IMR-90 (cell line): ENCODE data around the gene NPAS3.

Experiments
- CEBPB ChIP-seq: IDR thresholded peaks from 2 replicates; pipeline ENCODE4 v1.6.1; 2012; ENCODE audit warnings: low read depth, low read length, improper control_type of control experiment
- TF ChIP-seq, protein P1 (sequence below): conservative IDR thresholded peaks from 2 replicates; pipeline ENCODE4 v1.5.1; 2012; ENCODE audit warnings: mild to moderate bottlenecking, low read depth, low read length, improper control_type of control experiment

DNA sequence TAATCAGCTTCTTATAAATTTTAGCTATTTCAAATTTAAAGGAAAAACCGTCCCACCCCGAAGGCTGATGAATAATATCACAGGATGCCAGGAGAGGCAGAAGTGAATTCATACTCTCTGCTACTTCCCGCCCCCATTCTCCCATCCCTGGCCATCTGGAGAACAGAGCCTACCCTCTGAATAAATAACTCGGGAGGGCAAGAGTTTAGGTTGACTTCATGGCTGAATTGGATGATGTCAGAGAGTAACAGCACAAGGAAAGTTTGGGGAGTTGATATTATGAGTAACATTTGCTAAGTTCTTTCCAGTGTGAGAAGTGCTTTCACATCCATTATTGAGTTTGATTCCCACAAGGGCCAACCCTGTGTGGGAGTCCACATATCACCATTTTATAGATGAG lies 770.6 kb downstream of the NPAS3 start:
- no peak for TF ChIP-seq CEBPB
- TF ChIP-seq, protein P1, sequence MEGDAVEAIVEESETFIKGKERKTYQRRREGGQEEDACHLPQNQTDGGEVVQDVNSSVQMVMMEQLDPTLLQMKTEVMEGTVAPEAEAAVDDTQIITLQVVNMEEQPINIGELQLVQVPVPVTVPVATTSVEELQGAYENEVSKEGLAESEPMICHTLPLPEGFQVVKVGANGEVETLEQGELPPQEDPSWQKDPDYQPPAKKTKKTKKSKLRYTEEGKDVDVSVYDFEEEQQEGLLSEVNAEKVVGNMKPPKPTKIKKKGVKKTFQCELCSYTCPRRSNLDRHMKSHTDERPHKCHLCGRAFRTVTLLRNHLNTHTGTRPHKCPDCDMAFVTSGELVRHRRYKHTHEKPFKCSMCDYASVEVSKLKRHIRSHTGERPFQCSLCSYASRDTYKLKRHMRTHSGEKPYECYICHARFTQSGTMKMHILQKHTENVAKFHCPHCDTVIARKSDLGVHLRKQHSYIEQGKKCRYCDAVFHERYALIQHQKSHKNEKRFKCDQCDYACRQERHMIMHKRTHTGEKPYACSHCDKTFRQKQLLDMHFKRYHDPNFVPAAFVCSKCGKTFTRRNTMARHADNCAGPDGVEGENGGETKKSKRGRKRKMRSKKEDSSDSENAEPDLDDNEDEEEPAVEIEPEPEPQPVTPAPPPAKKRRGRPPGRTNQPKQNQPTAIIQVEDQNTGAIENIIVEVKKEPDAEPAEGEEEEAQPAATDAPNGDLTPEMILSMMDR, result no peak
